Measurements from ENCODE around the gene PIGT.

DNA sequence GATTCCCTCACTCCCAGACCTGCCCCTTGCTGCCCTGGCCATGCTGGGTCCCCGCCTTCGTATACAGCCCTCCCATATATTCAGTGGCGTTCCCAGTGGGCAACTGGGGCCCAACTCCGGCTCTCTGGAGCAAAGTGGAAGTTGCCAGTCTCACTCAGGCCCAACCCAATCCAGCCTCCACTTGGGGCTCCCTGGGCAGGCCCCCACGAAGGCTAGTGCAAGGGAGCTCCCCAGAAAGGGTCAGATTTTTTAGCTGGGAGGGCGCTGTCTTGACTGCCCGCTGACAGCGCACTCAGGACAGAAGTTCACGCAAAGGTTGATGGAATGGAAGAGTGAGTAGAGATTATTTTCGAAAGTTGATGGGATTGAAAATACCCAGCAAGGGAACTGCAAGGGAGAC lies 43.7 kb upstream of the PIGT start:
- TF ChIP-seq, protein P1, sequence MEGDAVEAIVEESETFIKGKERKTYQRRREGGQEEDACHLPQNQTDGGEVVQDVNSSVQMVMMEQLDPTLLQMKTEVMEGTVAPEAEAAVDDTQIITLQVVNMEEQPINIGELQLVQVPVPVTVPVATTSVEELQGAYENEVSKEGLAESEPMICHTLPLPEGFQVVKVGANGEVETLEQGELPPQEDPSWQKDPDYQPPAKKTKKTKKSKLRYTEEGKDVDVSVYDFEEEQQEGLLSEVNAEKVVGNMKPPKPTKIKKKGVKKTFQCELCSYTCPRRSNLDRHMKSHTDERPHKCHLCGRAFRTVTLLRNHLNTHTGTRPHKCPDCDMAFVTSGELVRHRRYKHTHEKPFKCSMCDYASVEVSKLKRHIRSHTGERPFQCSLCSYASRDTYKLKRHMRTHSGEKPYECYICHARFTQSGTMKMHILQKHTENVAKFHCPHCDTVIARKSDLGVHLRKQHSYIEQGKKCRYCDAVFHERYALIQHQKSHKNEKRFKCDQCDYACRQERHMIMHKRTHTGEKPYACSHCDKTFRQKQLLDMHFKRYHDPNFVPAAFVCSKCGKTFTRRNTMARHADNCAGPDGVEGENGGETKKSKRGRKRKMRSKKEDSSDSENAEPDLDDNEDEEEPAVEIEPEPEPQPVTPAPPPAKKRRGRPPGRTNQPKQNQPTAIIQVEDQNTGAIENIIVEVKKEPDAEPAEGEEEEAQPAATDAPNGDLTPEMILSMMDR (IDR thresholded peaks at IDR 0.05): no peak
- TF ChIP-seq POLR2A (IDR thresholded peaks at IDR 0.05) (no peak), POLR2AphosphoS5 (IDR thresholded peaks at IDR 0.05) (no peak)
